NCI-H1930 (cell line): ENCODE measurements around the gene IPMK.
"Not testable (repeated sequence)": the region's sequence is repeated elsewhere in the genome, so short reads cannot be mapped to it uniquely, and the experiment has no call there.

Experiments used
- DNase-seq, 2 experiments: peaks; one replicate each; lab custom pipeline; 2025; lab: John Stamatoyannopoulos, UW

Gene IPMK

GRCh38 chr10:58220769-58221451 lies 46.8 kb downstream of the IPMK start:
- DNase-seq: no peak

- DNase-seq: no peak
These were observed 47.8 kb downstream of the IPMK start for GRCh38 chr10:58219875-58220274.

- DNase-seq: no peak
These were observed 50.1 kb downstream of the IPMK start for GRCh38 chr10:58217612-58218011.

GRCh38 chr10:58212622-58213021 lies 55.1 kb downstream of the IPMK start:
- DNase-seq: no peak

GRCh38 chr10:58210160-58210559 lies 57.5 kb downstream of the IPMK start:
- no peak for DNase-seq

- no peak for DNase-seq
These were observed 58.0 kb downstream of the IPMK start for GRCh38 chr10:58209669-58210068.

- DNase-seq: no peak
These were observed 61.4 kb downstream of the IPMK start for GRCh38 chr10:58206251-58206650.

- no peak for DNase-seq
These were observed 66.0 kb downstream of the IPMK start for GRCh38 chr10:58201704-58202103.

GRCh38 chr10:58189269-58189668 lies 78.4 kb downstream of the IPMK start:
- DNase-seq: no peak

- no peak for DNase-seq
These were observed 83.5 kb downstream of the IPMK start for GRCh38 chr10:58184120-58184670.

GRCh38 chr10:58180666-58181065 lies 87.0 kb downstream of the IPMK start:
- no peak for DNase-seq

- no peak for DNase-seq
These were observed 88.5 kb downstream of the IPMK start for GRCh38 chr10:58179238-58179637.

- no peak for DNase-seq
These were observed 88.9 kb downstream of the IPMK start for GRCh38 chr10:58178811-58179210.

GRCh38 chr10:58177362-58177947 lies 90.2 kb downstream of the IPMK start:
- no peak for DNase-seq

GRCh38 chr10:58175990-58176900 lies 91.4 kb downstream of the IPMK start:
- DNase-seq: no peak

GRCh38 chr10:58174831-58175230 lies 92.9 kb downstream of the IPMK start:
- no peak for DNase-seq

GRCh38 chr10:58173391-58173790 lies 94.3 kb downstream of the IPMK start:
- DNase-seq: no peak

GRCh38 chr10:58171146-58171545 lies 96.5 kb downstream of the IPMK start:
- no peak for DNase-seq

- no peak for DNase-seq
These were observed 103.2 kb downstream of the IPMK start for GRCh38 chr10:58164517-58164916.

GRCh38 chr10:58158806-58159205 lies 108.9 kb downstream of the IPMK start:
- DNase-seq: no peak

GRCh38 chr10:58157076-58157766 lies 110.5 kb downstream of the IPMK start:
- DNase-seq: no peak

- not testable (repeated sequence) for DNase-seq
These were observed 111.8 kb downstream of the IPMK start for GRCh38 chr10:58155941-58156340.
